Measurements from ENCODE around the gene ADAMTSL1.

Gene ADAMTSL1

GRCh38 chr9:18473652-18474279 is at the start of gene ADAMTSL1:
Gene ADAMTSL1, plus strand, starts transcription at chr9:18474153. Its CDS starts 80 bp downstream, at chr9:18474233.
- DNase-seq (ENCODE audit: low read depth in 2 of 2), result no peak

DNA sequence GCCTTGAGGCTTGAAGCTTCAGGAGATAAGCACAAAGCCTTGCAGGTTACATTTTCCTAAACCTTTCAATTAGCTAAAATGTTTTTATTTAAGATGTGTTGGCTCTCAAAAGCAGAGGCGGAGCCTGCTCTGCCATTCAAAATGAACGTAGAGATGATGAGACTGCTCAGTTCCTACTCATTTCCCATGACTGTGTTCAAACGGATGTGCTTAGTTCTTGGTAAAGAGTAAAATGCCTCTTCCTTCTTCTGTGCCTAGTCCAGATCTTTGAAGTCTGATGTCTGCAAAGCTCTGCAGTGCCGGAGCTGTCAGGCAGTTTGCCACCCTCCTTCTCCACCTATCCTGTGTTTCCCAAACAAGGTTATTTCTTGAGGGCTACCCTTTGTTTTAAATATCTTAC is 46.3 kb upstream of the ADAMTSL1 start:
- DNase-seq (ENCODE audit: low read depth in 2 of 2), result no peak

- no peak for DNase-seq (ENCODE audit: low read depth in 2 of 2)
These were observed 45.3 kb upstream of the ADAMTSL1 start for GRCh38 chr9:18428661-18429060.

- DNase-seq (ENCODE audit: low read depth in 2 of 2), result no peak
These were observed 44.9 kb upstream of the ADAMTSL1 start for GRCh38 chr9:18429070-18429469.

DNA sequence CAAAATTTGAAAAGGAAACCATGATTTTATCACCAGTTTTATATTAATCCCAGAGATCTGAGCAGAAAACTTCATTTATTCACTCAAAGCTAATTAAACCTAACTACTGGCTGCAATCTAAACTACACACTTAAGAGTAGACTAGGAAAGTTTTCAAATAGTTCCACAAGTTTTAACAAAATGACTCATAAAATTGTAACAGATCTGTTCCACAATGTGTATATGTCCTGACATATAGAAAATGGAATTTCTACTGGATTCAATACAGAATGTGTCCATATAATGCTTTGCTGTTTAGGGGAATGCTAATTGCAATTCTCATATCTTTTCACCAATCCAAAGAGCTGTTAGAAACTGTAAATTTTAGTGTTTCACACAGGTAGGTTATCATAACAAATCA is 40.3 kb upstream of the ADAMTSL1 start:
- no peak for DNase-seq (ENCODE audit: low read depth in 2 of 2)

DNA sequence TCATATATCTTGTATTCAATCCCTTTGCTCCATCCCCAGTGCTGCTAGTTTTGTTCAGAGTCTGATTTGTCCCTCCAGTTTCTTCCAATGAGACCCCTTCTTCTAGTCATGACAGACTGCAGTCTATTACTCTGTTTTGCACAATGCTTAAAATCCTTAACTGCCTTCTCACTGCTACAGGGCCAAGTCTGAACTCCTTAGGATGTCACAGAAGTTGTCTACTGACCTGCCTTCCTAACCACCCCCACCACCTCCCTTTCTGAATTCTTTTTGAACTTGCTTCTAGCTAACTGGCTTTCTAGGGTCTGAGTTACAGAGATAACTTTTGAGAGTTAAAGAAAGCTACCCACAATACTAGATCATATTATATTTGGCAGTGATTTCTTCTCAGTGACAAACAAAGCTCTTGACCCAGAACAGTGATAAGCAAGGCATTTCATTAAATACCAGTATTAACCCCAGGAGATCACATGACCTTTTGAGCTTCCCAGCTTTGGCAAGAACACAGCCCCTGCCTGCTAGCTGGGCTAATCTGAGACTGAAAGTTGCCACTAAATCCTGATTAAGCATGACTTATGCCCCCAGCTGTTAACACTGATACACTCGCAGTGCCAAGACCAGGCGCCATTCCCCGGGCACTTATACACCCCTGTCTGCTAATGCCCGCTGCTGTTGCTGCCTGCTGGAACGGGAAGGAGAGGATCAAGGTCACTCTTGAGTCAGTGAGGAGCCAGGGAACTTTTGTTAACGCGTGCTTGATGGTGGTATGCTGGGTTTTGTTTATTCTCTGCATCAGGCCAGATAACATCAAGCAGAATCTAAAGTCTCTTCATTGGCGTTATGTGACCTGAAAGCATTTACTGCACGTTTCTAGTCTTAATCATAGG is 36.4 kb upstream of the ADAMTSL1 start:
- DNase-seq (ENCODE audit: low read depth in 2 of 2), result no peak

DNA sequence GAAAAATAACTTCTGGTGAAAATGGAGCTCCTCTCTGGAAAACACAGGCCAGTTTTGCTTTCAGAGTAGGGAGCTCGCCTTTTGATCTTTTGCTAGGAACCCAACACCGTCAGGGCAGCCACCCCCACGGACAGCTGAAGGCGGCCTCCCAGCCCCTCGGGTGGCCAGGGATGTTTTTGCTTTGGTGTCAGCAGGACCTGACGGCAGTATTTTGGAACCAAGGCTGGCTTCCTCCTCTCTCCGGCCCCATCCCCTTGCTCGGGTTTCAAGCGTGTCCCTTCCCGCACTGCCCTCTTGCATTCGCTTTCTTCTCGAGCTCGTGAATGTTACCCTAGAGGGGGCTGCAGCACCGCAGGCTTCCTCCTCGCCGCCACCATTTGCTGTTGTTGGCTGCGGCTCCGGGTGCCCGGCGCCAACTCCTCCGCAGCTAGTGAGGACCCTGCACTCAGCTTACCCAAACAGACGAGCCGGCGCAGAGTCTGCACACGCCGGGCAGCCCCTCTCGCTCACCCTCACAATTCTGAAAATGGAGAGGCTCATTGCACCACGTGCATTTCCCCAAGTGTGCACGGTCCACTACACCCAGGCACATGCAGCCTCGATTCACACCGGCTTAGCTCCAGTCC is 35.5 kb upstream of the ADAMTSL1 start:
- no peak for DNase-seq (ENCODE audit: low read depth in 2 of 2)

- DNase-seq (ENCODE audit: low read depth in 2 of 2), result no peak
These were observed 35.0 kb upstream of the ADAMTSL1 start for GRCh38 chr9:18438951-18439350.

GRCh38 chr9:18441261-18441660 is 32.7 kb upstream of the ADAMTSL1 start:
- DNase-seq (ENCODE audit: low read depth in 2 of 2), result no peak

GRCh38 chr9:18442629-18443491 is 31.1 kb upstream of the ADAMTSL1 start:
- DNase-seq (ENCODE audit: low read depth in 2 of 2), result peak in 1 of 2 donors; percentile 9

- no peak for DNase-seq (ENCODE audit: low read depth in 2 of 2)
These were observed 26.8 kb upstream of the ADAMTSL1 start for GRCh38 chr9:18447131-18447530.

GRCh38 chr9:18447541-18447940 is 26.4 kb upstream of the ADAMTSL1 start:
- no peak for DNase-seq (ENCODE audit: low read depth in 2 of 2)

DNA sequence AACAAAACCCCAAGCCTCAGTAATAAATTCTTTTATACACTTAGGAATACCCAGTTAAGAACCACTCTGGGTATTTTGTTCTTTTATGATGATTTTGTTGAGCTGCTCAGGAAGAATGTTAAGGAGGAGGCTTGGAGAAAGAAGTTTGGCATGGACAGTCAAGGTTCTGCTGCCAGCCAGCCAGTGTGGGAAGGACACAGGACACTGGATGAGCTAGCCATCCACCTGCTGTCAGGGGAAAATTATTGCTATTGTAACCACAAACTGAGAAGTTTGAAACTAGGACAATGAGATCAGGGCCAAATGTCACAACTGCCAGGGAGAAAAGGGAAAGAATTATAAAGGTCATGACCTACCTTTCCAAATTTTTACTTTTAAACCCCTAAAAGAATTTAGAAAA is 25.9 kb upstream of the ADAMTSL1 start:
- no peak for DNase-seq (ENCODE audit: low read depth in 2 of 2)

GRCh38 chr9:18451406-18451805 is 22.5 kb upstream of the ADAMTSL1 start:
- no peak for DNase-seq (ENCODE audit: low read depth in 2 of 2)

- no peak for DNase-seq (ENCODE audit: low read depth in 2 of 2)
These were observed 21.7 kb upstream of the ADAMTSL1 start for GRCh38 chr9:18452276-18452675.

- DNase-seq (ENCODE audit: low read depth in 2 of 2), result no peak
These were observed 17.2 kb upstream of the ADAMTSL1 start for GRCh38 chr9:18456624-18457237.

GRCh38 chr9:18457510-18457909 is 16.4 kb upstream of the ADAMTSL1 start:
- no peak for DNase-seq (ENCODE audit: low read depth in 2 of 2)

- DNase-seq (ENCODE audit: low read depth in 2 of 2), result no peak
These were observed 13.9 kb upstream of the ADAMTSL1 start for GRCh38 chr9:18459962-18460584.

- no peak for DNase-seq (ENCODE audit: low read depth in 2 of 2)
These were observed 12.5 kb upstream of the ADAMTSL1 start for GRCh38 chr9:18461496-18461895.

DNA sequence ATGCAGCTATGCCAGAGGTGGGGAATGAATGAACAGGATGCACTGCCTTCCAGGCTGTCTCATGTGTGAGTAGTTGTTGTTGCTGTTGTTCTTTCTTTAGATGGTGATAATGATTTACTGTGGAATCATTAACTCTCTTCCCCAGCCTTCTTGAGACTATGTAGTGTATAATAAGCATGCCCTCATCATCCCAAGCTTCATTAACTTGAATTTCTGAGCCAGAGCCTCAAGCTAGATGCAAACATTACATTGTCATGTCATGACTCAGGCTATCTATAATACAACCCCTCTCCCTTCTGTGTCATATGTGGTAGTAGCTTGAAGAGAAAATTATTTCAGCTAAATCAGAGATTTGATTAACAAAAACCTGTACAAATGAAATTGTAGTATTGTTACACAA is 10.0 kb upstream of the ADAMTSL1 start:
- no peak for DNase-seq (ENCODE audit: low read depth in 2 of 2)

DNA sequence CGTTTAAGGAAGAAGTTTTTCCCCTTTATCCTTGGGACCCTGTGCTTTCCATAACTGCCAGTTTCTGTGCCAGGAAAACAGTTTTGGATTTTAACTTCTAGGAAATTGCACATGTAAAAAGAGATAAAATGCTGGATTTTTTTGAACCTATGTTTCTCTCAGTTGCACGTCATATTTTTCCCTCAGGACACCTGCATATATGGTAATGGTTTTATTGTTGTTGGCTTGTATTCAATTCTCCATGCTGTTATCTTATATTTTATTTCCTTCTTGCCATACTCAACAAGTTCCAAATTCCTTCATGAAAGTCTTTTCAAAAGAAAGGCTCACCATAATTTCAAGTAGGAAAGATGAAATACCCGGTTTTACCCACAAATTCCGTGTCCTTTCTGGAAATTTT is 7.9 kb upstream of the ADAMTSL1 start:
- DNase-seq (ENCODE audit: low read depth in 2 of 2), result no peak

Measured in stimulated activated CD8-positive, alpha-beta memory T cell treated with anti-CD3 and anti-CD28 coated beads, Interleukin-2, amount 100 ng/mL, for 1 hour (primary cell).